OCI-LY7 (cell line): ENCODE results near the gene SMG1.

Experiments
- EZH2phosphoT487 ChIP-seq: fragments of 200-600 bp; sonication (generic); IDR thresholded peaks from 2 replicates; pipeline ENCODE4 v1.6.1; 2018; ENCODE audit warnings: low read depth, borderline replicate concordance, mild to moderate bottlenecking, mixed run types, antibody characterized with exemption, low read length, moderate library complexity, mixed read lengths
- TF ChIP-seq, protein P1 (sequence below): fragments of 200-600 bp; sonication (generic); conservative IDR thresholded peaks from 2 replicates; pipeline ENCODE4 v1.5.1; 2014; ENCODE audit warnings: mild to moderate bottlenecking, antibody characterized with exemption, low read length, moderate library complexity, mixed read lengths

DNA sequence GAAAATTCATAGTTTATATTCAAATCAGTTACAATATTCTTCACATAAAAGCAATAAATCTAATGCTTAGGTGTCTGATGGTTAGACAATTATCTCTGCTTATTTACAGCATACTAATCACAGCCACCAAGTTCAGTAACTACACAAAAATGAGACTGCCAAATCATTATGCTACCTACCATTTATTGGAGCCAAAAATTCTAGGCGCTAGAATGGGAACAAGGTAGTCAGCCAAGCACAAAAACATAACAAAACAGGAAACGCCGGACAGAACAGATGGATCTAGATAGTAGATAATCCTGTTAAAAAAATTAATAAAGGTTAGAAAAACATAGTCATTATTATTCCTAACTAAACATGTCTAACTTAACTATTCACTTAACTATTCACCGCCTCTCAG, 128.5 kb downstream of the SMG1 start:
- TF ChIP-seq, protein P1, sequence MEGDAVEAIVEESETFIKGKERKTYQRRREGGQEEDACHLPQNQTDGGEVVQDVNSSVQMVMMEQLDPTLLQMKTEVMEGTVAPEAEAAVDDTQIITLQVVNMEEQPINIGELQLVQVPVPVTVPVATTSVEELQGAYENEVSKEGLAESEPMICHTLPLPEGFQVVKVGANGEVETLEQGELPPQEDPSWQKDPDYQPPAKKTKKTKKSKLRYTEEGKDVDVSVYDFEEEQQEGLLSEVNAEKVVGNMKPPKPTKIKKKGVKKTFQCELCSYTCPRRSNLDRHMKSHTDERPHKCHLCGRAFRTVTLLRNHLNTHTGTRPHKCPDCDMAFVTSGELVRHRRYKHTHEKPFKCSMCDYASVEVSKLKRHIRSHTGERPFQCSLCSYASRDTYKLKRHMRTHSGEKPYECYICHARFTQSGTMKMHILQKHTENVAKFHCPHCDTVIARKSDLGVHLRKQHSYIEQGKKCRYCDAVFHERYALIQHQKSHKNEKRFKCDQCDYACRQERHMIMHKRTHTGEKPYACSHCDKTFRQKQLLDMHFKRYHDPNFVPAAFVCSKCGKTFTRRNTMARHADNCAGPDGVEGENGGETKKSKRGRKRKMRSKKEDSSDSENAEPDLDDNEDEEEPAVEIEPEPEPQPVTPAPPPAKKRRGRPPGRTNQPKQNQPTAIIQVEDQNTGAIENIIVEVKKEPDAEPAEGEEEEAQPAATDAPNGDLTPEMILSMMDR, result no peak
- TF ChIP-seq EZH2phosphoT487, result no peak
